NCI-H345 (cell line): ENCODE measurements around the gene ATP2B3.

Experiments
- DNase-seq: peaks from one replicate; lab custom pipeline; 2025; lab: John Stamatoyannopoulos, UW

ATP2B3 gene

DNA sequence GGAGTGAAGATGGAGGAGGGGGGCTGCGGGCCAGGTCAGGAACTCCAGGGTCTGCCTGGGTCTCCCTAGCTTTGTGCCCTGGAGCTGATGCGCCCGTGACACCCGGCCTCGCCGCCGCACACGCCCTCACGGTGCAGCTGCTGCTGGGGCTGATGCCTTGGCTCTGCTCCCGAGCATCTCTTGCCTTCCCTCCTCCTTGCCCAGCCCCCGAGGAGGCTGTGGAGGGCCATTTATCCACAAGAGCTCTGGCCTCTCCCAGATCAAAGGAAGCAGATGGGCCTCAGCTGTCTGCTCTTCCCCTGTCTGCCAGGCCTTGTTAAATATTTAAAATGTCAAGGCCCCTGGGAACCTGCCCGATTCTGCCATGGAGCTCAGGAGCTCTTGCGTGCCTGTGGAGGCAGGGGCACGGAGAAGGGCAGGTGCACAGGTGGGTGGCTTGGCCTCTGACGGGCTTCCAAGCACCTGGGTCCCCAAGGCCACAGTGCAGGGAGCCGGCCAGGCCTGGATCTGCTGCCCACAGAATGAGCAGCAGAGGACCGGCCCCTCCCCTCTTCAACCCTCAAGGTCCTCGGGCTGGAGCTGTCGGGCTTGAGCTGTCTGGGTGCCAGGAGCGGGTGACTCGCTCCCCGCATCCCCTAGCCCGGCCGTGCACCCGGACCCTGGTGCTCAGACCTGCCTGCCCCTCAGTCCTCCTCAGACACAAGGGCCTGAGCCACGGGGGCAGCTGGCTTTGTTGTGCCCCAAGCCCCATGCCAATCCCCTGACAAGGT, 20.3 kb downstream of the ATP2B3 start:
- DNase-seq: peak; percentile 13

DNA sequence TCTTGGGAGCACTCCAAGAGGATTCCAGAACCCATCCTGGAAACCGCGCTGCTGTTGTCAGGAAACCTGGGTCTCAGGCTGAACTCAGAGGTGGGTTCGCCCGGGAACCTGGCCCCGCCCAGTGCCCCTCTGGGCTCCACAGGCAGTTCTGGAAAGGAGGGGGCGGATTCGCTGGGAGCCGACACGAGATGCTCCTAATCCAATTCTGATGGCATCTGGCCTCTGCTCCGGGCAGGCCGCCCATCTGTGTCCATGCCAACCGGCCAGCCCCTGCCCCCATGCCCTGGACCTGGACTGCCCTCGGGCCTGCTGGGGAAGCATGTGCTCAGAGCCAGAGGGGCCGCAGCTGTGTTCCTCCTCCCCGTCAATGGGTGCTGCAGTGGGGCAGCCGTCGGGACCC, 21.0 kb downstream of the ATP2B3 start:
- DNase-seq: no peak

DNA sequence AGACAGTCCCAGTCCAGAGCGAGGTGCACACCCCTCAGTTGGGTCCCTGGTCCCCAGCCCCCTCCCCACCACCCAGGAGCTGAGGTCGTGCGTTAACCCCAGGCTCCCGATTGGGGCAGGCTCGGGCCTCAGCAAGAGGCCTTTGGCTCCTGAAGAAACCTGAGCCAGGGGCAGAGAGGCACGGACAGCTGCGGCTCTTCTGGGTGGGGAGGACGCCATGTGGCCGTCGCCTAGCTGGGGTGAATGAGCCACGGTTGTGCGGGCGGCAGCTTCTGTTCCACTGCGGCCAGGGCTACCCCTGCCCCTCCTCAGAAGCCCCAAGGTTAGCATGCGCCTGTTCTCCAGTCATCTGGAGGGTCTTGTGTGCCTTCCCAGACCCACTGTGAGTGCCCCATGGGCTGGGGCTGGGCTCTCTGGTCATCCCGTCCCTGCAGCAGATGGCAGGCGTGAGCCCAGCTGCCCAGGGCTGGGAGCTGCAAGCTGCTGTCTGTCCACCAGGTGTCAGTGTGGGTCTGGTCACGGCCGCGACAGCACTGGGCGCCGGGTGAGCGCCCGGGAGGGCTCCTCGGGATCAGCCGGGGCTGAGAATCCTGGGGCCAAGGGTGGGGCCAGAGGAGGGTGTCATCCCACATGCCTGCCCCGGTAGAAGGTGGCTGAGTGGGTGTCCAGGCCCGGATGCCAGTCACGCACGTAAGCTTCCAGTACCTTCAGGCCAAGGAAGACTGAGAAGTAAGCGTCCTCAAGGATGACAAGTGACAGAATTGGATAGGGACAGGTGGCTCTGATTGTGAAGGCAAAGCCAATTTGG, 21.9 kb downstream of the ATP2B3 start:
- DNase-seq: peak; percentile 18

DNA sequence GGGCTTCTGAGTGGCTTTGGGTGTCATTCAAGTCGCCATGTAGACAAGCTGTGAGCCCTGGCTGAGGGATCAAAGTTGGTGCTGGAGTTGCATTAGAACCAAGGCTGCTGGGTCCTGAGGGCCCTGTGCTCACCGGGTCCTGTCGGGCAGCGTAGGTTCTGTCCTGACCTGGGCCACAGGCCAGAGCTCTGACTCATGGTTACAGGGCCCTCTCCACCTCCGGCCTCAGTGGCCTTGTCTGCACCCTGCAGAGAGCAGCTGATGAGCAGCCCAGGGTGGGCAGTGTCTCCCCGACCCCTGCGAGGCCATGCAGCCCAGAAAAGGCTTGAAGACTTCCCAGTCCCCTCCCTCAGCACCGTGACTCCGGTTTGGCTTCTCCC, 22.5 kb downstream of the ATP2B3 start:
- no peak for DNase-seq

DNA sequence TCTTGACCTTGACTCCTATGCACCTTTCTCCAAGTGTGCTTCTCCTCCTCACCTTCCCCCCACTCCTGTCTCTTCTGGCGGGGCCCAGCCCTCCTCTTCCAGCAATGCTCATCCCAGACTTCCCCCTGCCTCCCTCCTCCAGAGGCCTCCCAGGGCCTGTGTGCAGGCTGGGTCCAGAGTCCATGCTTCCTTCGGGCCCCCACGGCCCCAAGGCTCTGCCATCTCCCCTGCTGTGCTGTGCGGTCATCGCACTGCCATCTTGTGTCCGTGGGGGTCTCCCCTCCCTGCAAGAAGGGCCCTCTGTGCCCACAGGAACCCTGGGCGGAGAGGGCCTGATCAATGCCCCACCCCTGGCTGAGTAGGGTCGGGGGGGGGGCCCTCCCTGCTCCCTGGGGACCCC, 27.3 kb downstream of the ATP2B3 start:
- DNase-seq: no peak

DNA sequence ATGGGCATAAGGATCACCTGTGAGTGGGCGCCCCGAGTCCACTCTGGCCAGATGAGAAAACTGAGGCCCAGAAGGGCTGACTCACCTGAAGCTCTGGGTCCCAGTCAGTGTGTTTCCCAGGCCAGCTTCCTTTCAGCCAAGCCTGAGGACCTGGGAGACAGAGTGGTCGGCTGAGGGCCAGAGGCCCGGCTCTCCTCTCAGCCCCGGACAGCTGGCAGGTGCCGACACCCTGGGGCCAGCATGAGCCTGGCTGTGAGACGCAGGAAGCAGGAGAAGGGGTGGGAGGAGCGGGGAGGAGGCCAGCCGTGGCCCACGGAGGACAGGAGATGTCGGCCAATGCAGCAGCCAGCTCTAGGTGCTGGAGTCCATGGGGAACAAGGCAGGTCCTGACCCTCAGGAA, 28.9 kb downstream of the ATP2B3 start:
- no peak for DNase-seq

DNA sequence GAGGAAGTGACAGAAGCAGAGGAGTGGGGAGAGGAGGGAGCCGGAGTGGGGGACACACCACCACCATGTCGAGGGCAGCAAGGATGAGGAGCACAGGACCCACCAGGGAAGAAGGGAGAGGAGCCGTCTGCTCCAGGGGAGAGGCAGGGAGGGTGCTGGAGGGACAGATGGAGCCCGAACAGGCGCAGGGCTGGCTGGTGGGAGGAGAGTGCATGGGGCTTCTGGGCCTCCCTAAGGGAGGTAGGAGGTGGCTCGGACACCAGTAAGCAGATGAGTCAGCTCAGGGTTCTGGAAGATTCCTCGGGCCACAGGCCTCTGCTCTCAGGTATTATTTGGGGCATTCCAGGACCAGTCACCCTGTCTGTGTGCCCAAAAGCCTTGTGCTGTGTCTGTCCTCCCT, 29.8 kb downstream of the ATP2B3 start:
- DNase-seq: no peak

DNA sequence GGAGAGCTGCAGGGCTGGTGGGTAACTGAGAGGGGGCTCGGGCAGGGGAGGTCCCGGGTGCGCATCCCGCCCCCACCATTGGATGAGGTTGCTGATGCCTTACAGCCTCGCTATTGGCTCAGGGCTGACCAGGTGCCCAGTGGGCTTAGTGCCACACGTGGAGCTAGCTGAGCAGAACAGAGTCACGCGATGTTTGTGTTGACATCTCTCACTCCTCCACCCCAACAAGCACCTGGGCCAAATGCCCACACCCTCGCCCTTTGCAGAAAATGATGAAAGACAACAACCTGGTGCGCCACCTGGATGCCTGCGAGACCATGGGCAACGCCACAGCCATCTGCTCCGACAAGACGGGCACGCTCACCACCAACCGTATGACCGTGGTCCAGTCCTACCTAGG, 31.8 kb downstream of the ATP2B3 start:
- DNase-seq: no peak

DNA sequence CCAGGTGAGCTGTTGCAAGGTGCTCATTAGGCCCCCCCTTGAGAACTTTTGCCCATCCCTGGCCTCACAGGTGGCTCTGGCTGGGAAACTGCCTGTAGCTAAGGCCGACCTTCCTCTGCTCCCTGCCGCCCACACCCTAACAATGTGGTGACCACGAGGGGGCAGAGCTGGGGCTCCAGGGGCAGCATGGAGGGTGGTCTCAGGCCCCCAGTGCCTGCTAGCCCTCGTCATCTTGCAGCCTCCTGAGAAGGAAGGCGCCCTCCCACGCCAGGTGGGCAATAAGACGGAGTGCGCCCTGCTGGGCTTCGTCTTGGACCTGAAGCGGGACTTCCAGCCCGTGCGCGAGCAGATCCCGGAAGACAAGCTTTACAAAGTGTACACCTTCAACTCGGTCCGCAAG, 32.4 kb downstream of the ATP2B3 start:
- DNase-seq: no peak

DNA sequence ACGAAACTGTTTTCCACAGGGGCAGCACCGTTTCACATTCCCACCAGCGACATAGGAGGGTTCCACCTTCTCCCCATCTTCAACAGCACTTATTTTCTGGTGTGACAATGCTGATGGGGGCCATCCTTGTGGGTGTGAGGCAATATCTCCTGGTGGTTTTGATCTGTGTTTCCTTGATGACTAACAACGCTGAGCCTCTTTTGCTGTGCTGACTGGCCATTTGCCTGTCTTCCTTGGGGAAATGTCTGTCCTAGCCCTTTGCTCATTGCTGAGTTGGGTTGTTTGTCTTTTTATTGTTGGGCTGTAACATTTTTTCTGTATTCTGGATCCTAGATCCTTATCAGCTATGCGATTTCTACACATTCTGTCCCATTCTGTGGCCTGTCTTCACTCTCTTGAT, 33.7 kb downstream of the ATP2B3 start:
- no peak for DNase-seq

DNA sequence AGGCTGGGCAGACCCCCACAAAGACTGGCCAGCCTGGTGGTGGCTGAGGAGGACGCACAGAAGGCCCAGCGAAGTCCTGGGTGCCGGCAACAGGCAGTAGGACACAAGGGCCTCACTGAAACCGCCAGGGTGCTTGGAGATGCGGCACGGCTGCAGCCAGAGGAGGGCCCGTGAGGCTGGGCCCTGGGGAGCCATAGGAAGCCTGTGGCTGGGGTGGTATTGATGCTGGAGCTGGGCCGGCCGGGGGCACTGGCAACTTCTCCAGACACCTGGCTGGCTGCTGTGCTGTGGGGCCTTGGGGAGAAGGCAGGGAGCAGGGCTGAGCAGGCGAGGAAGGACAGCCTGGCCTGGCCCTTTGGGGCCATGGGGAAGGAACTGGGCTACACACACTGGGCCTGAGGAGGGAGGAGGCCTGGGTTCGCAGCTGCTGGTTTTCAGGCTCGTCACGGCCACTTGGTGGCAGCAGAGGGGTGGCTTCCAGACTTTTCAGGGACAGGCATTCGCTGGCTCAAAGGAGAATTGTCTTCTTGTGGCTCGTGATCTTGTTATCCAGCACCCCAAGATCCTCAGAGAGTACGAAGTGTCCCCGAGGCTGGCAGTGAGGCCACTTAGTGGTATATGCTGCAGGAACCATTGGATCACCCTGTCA, 37.2 kb downstream of the ATP2B3 start:
- DNase-seq: peak; percentile 27

DNA sequence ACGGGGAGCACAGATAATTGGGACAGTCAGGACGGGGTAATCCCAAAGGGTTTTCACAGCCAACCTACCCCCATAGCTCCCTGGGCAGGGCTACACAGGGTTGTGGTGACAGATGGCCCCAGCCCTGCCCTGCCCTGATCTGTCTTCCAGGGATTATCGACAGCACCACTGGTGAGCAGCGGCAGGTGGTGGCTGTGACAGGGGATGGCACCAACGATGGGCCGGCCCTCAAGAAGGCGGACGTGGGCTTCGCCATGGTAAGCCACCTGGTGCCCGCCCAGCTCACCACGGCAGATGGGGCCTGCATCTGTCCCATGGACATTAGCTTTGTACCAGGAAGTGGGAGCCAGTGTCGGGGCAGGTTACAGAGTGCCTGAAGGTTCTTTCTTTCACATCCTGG, 39.3 kb downstream of the ATP2B3 start:
- no peak for DNase-seq

DNA sequence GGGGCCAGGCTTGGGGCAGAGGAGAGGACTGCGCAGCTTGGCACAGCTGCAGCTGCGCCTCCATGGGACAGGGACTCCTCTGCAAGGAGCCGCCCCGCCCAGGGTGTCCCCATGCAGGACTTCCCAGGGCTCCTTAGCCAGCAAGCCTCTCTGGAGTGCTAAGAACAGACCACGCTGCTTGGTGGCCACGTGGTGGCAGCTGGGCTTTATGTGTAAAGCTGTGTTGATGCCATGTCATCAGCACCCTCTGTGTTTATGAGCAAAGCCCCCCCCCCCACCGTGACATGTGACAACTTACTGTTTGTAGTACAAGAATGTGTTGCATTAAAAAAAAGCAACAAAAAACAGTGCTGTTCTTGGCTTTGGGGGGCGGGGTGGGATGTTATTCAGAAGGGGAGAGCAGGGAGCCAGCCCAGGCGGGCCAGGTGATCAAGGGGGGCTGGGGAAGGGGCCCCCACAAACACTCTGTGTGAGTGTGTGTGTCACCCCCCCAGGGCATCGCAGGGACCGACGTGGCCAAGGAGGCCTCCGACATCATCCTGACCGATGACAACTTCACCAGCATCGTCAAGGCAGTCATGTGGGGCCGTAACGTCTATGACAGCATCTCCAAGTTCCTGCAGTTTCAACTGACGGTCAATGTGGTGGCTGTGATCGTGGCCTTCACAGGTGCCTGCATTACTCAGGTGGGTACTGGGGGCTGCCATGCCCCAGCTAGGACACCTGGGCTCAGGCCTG, 40.3 kb downstream of the ATP2B3 start:
- DNase-seq: no peak

DNA sequence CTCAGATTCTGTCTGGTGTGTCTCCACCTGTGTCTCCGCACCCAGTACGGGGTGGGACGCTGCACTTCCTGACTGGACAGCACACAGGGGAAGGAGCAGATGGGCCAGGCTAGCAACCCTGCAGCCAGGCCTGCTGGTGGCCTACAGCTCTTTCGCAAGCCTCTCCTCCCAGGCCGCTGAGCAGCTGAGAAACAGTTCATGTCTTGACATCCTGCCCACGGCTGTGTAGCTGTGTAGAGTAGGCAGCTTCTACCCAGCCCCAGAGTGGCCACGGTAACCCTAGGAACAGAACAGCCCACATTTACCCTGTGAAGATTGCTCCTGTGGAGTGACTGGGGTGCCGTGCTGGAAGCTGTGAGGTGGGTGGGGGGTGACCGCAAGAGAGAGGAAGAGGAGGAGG, 42.6 kb downstream of the ATP2B3 start:
- no peak for DNase-seq

DNA sequence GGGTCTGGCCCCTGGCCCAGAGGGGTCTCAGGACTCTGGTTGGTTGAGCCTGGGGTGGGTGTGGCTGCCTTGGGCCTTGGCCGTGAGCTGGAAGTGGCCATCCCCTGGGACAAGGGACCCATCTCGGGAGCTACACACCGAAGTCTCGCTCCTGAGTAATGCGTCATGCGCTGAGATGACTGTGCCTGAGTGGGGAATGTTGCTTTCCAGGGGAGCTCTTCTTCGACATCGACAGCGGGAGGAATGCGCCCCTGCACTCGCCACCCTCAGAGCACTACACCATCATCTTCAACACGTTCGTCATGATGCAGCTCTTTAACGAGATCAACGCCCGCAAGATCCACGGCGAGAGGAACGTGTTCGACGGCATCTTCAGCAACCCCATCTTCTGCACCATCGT, 43.0 kb downstream of the ATP2B3 start:
- no peak for DNase-seq

DNA sequence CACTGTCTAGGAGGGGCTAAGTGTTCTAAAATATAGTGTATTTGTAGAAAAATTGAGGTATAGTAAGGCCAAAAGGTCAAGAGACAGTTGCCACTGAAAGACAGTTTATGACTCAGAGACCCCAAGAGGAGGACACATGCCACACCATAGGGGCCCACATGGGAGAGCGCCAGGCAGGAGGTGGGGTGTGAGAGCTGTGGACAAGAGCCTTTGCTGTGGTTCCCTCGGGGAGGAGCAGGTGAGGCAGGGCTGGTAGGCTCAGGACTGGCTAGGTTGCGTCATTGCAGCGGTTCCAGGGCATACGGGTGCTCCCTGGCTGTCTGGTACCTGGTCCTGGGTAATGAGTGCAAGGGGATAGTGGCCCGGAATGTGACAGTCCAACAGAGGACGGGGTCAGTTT, 43.9 kb downstream of the ATP2B3 start:
- no peak for DNase-seq

DNA sequence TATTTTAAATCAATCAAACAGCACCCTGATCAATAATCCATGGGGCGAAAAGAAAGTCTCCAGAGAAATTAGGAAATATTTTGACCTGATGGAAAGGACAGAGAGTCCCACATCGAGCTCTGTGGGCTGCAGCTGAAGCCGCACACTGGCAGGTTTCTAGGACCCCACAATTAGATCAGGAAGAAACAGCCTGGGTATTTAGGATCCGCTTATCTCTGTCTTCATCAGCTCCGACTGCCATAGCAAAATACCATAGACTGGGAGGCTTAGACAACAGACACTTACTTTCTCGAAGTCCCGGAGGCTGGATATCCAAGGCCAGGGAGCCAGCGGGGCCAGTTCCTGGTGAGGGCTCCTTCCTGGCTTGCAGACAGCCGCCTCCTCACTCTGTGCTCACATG, 45.1 kb downstream of the ATP2B3 start:
- no peak for DNase-seq

DNA sequence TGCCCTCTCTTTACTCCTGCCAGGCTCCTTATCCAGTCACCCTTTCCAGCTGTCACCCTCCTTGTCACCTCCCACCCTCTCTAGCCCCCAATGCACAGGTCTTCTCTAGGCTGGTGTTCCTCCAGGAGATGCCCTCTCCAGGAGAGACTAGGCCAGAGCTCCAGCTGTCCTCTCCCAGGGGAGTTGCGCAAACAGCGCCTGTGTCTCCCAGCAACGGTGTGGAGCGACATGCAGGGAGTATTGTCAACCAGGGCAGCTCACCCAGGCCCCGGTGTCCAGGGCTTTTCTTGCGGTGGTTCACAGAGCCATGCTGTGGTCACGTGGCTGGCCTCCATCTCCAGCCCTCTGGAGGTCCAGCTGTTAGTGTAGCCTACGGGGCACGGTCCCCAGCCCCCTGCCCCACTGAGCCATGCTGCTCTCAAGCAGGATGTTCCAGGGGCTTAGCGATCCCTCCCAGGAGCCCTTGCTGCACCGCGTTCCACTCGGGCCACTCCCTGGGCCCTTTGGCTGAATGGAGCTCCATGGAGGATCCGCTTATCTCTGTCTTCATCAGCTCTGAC, 46.7 kb downstream of the ATP2B3 start:
- peak; percentile 51 for DNase-seq

DNA sequence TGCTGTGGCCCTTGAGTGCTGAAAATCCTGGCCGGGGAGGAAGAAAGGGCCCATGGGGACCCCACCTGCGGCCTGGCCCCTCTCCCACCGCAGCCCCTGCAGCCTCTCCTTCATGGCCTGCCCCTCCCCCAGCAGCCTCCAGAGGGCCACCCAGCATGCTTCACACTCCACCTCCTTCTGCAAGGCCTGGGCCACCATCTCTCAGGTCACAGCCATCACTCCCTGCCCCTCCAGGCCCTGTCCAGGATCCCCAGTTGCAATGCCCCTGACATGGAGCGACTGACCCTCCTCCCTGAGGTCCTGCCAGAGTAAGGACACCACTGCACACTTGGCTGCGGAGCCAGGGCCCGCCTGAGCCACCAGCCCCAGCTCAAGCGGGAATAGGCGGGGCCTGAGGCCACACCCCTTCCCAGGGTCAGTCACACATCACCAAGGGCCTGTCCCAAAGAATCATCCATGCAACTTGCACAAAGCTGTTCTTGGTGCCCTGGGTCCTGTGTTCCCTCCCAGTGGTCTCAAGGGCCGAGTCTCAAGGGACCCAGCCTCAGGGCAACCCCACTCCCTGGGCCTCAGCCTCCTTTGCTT, 48.6 kb downstream of the ATP2B3 start:
- no peak for DNase-seq

DNA sequence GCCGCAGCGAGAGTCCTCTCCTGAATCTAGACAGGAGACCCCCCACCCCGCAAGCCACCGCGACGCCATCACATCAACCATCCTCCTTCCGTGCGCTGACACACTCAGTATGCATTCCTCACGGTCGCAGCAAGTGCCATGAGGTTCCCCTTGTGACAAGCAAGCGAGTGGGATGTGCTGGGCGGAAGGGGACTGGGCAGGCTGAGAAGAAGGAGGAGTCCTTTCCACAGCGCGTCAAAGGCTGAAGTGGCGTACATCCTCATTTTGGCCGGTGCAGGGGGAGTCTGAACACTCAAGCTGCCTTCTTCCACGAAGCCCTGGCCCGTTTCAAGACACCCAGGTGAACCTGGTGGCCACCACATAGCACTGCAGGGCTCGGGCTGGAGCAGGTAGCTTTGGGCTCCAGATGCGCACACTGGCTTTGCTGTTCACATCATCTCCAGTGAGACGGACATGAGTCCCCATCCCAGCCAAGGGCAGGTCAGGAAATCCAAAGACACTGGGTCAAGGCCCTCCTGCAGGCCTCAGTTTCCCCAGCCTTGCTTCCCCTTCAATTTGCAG, 51.1 kb downstream of the ATP2B3 start:
- no peak for DNase-seq

DNA sequence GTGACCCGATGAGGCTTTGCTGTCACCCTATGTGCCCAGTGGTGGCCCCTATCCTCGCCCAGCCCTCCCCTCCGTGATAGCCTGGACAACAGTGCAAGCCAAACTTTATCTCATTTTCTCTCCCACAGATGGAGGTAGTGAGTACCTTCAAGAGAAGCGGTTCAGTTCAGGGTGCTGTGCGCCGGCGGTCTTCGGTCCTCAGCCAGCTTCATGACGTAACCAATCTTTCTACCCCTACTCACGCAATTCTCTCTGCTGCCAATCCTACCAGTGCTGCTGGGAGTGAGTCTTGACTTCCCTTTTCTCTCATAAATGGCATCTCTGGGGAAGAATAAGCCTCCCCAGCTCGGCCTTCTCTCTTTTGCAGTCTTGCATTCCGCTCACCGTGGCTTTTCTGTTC, 52.0 kb downstream of the ATP2B3 start:
- DNase-seq: no peak
